Tibial artery (tissue), 4 donors: ENCODE data around the gene DBH.
"Not testable (repeated sequence)": the region's sequence is repeated elsewhere in the genome, so short reads cannot be mapped to it uniquely, and the experiment has no call there.

ENCODE experiments used
- DNase-seq, 2 donors: peaks; one replicate each; pipeline ENCODE4 v3.0.0-alpha.2; 2019
- H3K27ac ChIP-seq, 2 donors: fragments of 200-600 bp; sonication (generic) in 1 of 2; 1 replicate in 1 of 2; 2 replicates in 1 of 2; pipeline ENCODE4 v1.5.1; 2018 to 2019; ENCODE audit warnings: mild to moderate bottlenecking in 1 of 2
- H3K27me3 ChIP-seq, 2 donors: fragments of 200-600 bp; sonication (generic) in 1 of 2; one replicate each; pipeline versions ENCODE4 v1.5.1 to v1.6.0; 2016 to 2019
- H3K36me3 ChIP-seq, 3 donors: fragments of 200-600 bp; sonication (generic) in 2 of 3; one replicate each; pipeline ENCODE4 v1.5.1; 2016 to 2019; ENCODE audit warnings: mild to moderate bottlenecking in 2 of 3
- H3K4me1 ChIP-seq, 4 donors: fragments of 200-600 bp; sonication (generic) in 2 of 4; 1 replicate in 3 of 4; 2 replicates in 1 of 4; pipeline ENCODE4 v1.5.1; 2016 to 2019
- H3K4me3 ChIP-seq, 2 donors: fragments of 200-600 bp; sonication (generic) in 1 of 2; 1 replicate in 1 of 2; 2 replicates in 1 of 2; pipeline ENCODE4 v1.5.1; 2018 to 2019; ENCODE audit warnings: mild to moderate bottlenecking in 2 of 2
- H3K9me3 ChIP-seq, 3 donors: fragments of 200-600 bp; sonication (generic) in 1 of 3; one replicate each; pipeline ENCODE4 v1.5.1; 2016 to 2019
- intact Hi-C: fragments of 100-400 bp; cut with DNase I; formaldehyde crosslinking; loops from one replicate; pipeline ENCODE4 v1.15.0; 2023; ENCODE audit warnings: low total_unique reads
- TF ChIP-seq, protein P1 (sequence below), 2 experiments: fragments of 200-600 bp in 1 of 2; fragments of 450-650 bp in 1 of 2; IDR thresholded peaks; one replicate each; pipeline ENCODE4 v1.5.1; 2017 to 2019; ENCODE audit warnings: antibody characterized with exemption in 2 of 2, mild to moderate bottlenecking in 1 of 2, moderate library complexity in 1 of 2

The DBH gene

DNA sequence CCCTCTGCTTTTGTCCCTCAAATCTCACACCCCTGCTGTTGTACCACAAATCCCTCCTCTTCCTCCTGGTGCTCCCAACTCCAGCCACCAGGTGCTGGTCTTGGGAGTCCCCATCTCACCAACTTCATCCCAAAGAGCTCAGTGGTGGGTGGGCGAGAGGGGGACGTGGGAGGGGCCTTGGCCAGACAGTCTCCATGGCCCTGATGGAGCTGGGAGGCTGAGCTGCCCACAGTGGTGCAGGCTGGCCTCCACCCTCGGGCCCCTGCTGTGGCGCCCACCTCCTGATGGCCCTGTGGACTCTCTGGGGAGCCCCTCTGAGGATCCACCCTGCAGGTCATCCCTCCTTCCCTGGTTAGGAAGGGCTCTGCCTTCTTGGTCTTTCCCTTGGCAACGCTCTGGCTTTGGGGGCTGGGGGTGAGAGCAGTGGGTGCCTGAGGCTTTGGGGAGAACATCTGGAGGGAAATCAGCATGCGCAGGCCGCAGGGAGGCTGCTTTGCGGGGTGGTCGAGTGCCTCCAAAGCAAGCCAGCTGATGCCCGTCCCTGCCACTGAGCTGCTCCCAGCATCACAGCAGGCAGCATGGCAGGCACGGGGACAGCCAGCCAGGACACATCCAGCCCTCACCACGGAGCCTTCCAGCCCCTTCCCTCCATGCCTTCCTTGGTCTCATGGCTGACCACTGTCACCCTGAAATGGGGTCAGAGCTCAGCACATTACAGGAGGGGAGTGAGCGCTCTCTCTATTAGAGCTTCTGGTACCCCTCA, 19.3 kb upstream of the DBH start:
- Histone ChIP-seq H3K36me3 (no peaks in the 10 kb centered on the region), H3K27me3 (peaks cover 0 to 81% of the 10 kb centered on the region in 2 donors), H3K9me3 (no peaks in the 10 kb centered on the region), H3K27ac (no peak overlapping the region), H3K4me1 (no peaks in the 10 kb centered on the region), H3K4me3 (no peak overlapping the region)
- DNase-seq: no peak
- intact Hi-C loops: no loop called here
- TF ChIP-seq, protein P1, sequence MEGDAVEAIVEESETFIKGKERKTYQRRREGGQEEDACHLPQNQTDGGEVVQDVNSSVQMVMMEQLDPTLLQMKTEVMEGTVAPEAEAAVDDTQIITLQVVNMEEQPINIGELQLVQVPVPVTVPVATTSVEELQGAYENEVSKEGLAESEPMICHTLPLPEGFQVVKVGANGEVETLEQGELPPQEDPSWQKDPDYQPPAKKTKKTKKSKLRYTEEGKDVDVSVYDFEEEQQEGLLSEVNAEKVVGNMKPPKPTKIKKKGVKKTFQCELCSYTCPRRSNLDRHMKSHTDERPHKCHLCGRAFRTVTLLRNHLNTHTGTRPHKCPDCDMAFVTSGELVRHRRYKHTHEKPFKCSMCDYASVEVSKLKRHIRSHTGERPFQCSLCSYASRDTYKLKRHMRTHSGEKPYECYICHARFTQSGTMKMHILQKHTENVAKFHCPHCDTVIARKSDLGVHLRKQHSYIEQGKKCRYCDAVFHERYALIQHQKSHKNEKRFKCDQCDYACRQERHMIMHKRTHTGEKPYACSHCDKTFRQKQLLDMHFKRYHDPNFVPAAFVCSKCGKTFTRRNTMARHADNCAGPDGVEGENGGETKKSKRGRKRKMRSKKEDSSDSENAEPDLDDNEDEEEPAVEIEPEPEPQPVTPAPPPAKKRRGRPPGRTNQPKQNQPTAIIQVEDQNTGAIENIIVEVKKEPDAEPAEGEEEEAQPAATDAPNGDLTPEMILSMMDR (IDR thresholded peaks at IDR 0.05): no peak

- Histone ChIP-seq H3K27ac (no peak overlapping the region), H3K36me3 (no peaks in the 10 kb centered on the region), H3K9me3 (no peaks in the 10 kb centered on the region), H3K27me3 (peaks cover 0 to 80% of the 10 kb centered on the region in 2 donors), H3K4me3 (no peak overlapping the region), H3K4me1 (no peaks in the 10 kb centered on the region)
- intact Hi-C loops: no loop called here
- DNase-seq: no peak
- TF ChIP-seq, protein P1 (IDR thresholded peaks at IDR 0.05): no peak
These were observed 17.4 kb upstream of the DBH start for GRCh38 chr9:133618726-133619125.

GRCh38 chr9:133619791-133620190, 16.4 kb upstream of the DBH start:
- TF ChIP-seq, protein P1 (IDR thresholded peaks at IDR 0.05): no peak
- Histone ChIP-seq H3K36me3 (no peaks in the 10 kb centered on the region), H3K27ac (no peak overlapping the region), H3K27me3 (peaks cover 0 to 77% of the 10 kb centered on the region in 2 donors), H3K4me1 (no peaks in the 10 kb centered on the region), H3K4me3 (no peak overlapping the region), H3K9me3 (peaks cover 0 to 3% (median 0%) of the 10 kb centered on the region in 3 donors)
- DNase-seq: no peak
- intact Hi-C loops: no loop called here

DNA sequence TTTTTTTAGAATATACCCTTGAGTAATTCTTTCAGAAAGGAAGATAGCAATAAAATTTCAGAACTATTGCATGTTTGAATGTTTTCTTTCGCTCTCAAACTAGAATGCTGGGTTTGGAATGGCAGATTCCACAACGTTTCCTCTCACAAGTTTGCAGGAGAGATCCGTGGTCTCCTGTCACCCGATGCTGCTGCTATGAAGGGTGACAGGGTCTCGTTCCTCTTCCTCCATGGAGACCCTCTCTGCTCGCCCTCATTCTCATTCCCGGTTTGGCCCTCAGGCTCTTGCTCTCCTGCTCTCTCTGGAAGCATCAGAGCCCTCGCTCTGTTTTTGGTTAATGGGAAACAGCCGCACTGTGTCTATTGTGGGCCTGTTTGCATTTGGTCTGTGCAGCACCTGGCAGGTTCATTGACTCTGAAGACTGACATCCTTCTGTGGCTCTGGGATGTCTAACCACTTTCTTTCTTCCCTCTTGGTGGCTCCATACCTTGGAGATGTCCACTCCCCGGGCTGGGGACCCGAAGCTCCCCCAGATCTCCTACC, 14.4 kb upstream of the DBH start:
- peaks cover 0 to 23% (median 16%) of the 10 kb centered on the region in 3 donors for H3K9me3 ChIP-seq
- no peak for DNase-seq
- H3K4me1 ChIP-seq: no peaks in the 10 kb centered on the region
- no peak overlapping the region for H3K27ac ChIP-seq
- TF ChIP-seq, protein P1 (IDR thresholded peaks at IDR 0.05): no peak
- no peak overlapping the region for H3K4me3 ChIP-seq
- intact Hi-C loops: no loop called here
- peaks cover 0 to 57% of the 10 kb centered on the region in 2 donors for H3K27me3 ChIP-seq
- no peaks in the 10 kb centered on the region for H3K36me3 ChIP-seq

- Histone ChIP-seq H3K27me3 (peaks cover 0 to 49% of the 10 kb centered on the region in 2 donors), H3K9me3 (peaks cover 0 to 27% (median 16%) of the 10 kb centered on the region in 3 donors), H3K4me3 (no peak overlapping the region), H3K36me3 (no peaks in the 10 kb centered on the region), H3K27ac (no peak overlapping the region), H3K4me1 (no peaks in the 10 kb centered on the region)
- TF ChIP-seq, protein P1 (IDR thresholded peaks at IDR 0.05): no peak
- intact Hi-C loops: no loop called here
- DNase-seq: no peak
These were observed 13.6 kb upstream of the DBH start for GRCh38 chr9:133622555-133622954.

DNA sequence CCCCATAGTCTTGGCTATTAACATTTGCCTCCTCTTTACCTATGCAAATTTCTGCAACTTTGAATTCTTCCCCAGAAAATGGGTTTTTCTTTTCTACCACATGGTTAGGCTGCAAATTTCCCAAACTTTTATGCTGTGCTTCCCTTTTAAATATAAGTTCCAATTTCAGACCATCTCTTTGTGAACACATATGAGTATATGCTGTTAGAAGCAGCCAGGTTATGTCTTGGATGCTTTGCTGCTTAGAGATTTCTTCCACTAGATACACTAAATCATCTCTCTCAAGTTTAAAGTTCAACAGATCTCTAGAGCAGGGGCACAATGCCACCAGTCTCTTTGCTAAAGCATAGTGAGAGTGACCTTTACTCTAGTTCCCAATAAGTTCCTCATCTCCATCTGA, 10.2 kb upstream of the DBH start:
- DNase-seq, intact Hi-C loops: not testable (repeated sequence)
- H3K9me3 ChIP-seq: peaks cover 0 to 27% (median 16%) of the 10 kb centered on the region in 3 donors

More for the DNA sequence above, 10.2 kb upstream of the DBH start:
- H3K27ac ChIP-seq, H3K4me1 ChIP-seq, H3K36me3 ChIP-seq, H3K4me3 ChIP-seq: not testable (repeated sequence)
- H3K27me3 ChIP-seq: peaks cover 0 to 47% of the 10 kb centered on the region in 2 donors
